SU-DHL-6 (cell line): Measurements from ENCODE around the gene KLHL42.

Source experiments
- H2AFZ ChIP-seq: fragments of 200-600 bp; sonication (generic); 2 replicates; pipeline ENCODE4 v1.6.1; 2014; ENCODE audit warnings: low read depth, mild to moderate bottlenecking, moderate library complexity, mixed read lengths, antibody characterized with exemption, low read length; ENCODE audit not compliant: severe bottlenecking
- H3F3A ChIP-seq: fragments of 200-600 bp; shearing (Covaris generic); 2 replicates; pipeline ENCODE4 v1.6.0; 2016; ENCODE audit warnings: antibody characterized with exemption, mild to moderate bottlenecking; ENCODE audit not compliant: insufficient read depth
- H3K27ac ChIP-seq: fragments of 200-600 bp; sonication (generic); 2 replicates; pipeline ENCODE4 v1.5.1; 2016; ENCODE audit warnings: low read depth, mild to moderate bottlenecking, low read length, moderate library complexity, mixed read lengths
- H3K27me3 ChIP-seq: fragments of 200-600 bp; sonication (generic), shearing (Covaris generic); 2 replicates; pipeline ENCODE4 v1.6.0; 2014; ENCODE audit warnings: mild to moderate bottlenecking, low read length
- H3K36me3 ChIP-seq: fragments of 200-600 bp; sonication (generic); 2 replicates; pipeline ENCODE4 v1.6.1; 2014; ENCODE audit warnings: mild to moderate bottlenecking, low read length, mixed read lengths
- H3K4me2 ChIP-seq: fragments of 300-600, 200-600 bp; shearing (Covaris generic), sonication (generic); 2 replicates; pipeline ENCODE4 v1.6.0; 2014; ENCODE audit warnings: low read length, low read depth, mild to moderate bottlenecking; ENCODE audit not compliant: poor library complexity, severe bottlenecking
- H3K4me3 ChIP-seq: fragments of 200-600 bp; sonication (generic); 2 replicates; pipeline ENCODE4 v1.5.1; 2014; ENCODE audit warnings: antibody characterized with exemption, low read length, mild to moderate bottlenecking, mixed read lengths; ENCODE audit not compliant: insufficient read depth, poor library complexity, severe bottlenecking
- H3K79me2 ChIP-seq: fragments of 200-600 bp; sonication (generic); 2 replicates; pipeline ENCODE4 v1.6.1; 2014; ENCODE audit warnings: mild to moderate bottlenecking, low read length, moderate library complexity; ENCODE audit not compliant: insufficient read depth
- H3K9ac ChIP-seq: fragments of 200-600 bp; sonication (generic); 2 replicates; pipeline ENCODE4 v1.7.0; 2014; ENCODE audit warnings: mild to moderate bottlenecking, low read length
- H3K9me2 ChIP-seq: fragments of 200-600 bp; sonication (generic); replicated peaks from 2 replicates; pipeline ENCODE4 v1.6.1; 2014; ENCODE audit warnings: low read length; ENCODE audit not compliant: insufficient read depth
- H3K9me3 ChIP-seq: fragments of 200-600 bp; sonication (generic); 2 replicates; pipeline ENCODE4 v1.6.1; 2014; ENCODE audit warnings: low read length, mixed read lengths; ENCODE audit not compliant: insufficient read depth
- H4K20me1 ChIP-seq: fragments of 200-600 bp; sonication (generic); 2 replicates; pipeline ENCODE4 v1.6.1; 2014; ENCODE audit warnings: low read depth, mild to moderate bottlenecking, antibody characterized with exemption, low read length, moderate library complexity, mixed read lengths
- CTCF ChIP-seq: fragments of 200-600 bp; sonication (generic); IDR thresholded peaks from one replicate; pipeline ENCODE4 v1.5.1; 2017; ENCODE audit warnings: antibody characterized with exemption, mild to moderate bottlenecking, low read length, moderate library complexity; ENCODE audit not compliant: insufficient read depth, poor library complexity, severe bottlenecking
- EZH2phosphoT487 ChIP-seq: fragments of 200-600 bp; sonication (generic), shearing (Covaris generic); conservative IDR thresholded peaks from 2 replicates; pipeline ENCODE4 v1.6.1; 2018; ENCODE audit warnings: mild to moderate bottlenecking, antibody characterized with exemption, low read length, moderate library complexity, mixed read lengths

The KLHL42 gene

GRCh38 chr12:27794818-27795584 is 15.0 kb downstream of the KLHL42 start:
- TF ChIP-seq EZH2phosphoT487 (no peak), CTCF (no peak)
- no peak overlapping the region for H3K27ac ChIP-seq
- H3K4me2 ChIP-seq, result no peak overlapping the region
- no peak overlapping the region for H2AFZ ChIP-seq
- H3K27me3 ChIP-seq, result no peaks in the 10 kb centered on the region
- no peak overlapping the region for H3K4me3 ChIP-seq
- H3F3A ChIP-seq, result no peaks in the 10 kb centered on the region
- H4K20me1 ChIP-seq, result no peaks in the 10 kb centered on the region
- H3K9me3 ChIP-seq, result no peaks in the 10 kb centered on the region
- no peaks in the 10 kb centered on the region for H3K9me2 ChIP-seq
- H3K79me2 ChIP-seq, result no peaks in the 10 kb centered on the region
- no peak overlapping the region for H3K9ac ChIP-seq
- H3K36me3 ChIP-seq, result peaks cover 19% of the 10 kb centered on the region

- H3K9me3 ChIP-seq, result no peaks in the 10 kb centered on the region
- no peaks in the 10 kb centered on the region for H4K20me1 ChIP-seq
- H3K4me3 ChIP-seq, result no peak overlapping the region
- no peaks in the 10 kb centered on the region for H3K9me2 ChIP-seq
- no peak for TF ChIP-seq EZH2phosphoT487
- no peak for TF ChIP-seq CTCF
- H2AFZ ChIP-seq, result no peak overlapping the region
- peaks cover 19% of the 10 kb centered on the region for H3K36me3 ChIP-seq
- no peak overlapping the region for H3K27ac ChIP-seq
- no peak overlapping the region for H3K9ac ChIP-seq
- H3K79me2 ChIP-seq, result no peaks in the 10 kb centered on the region
- no peaks in the 10 kb centered on the region for H3K27me3 ChIP-seq
- H3F3A ChIP-seq, result no peaks in the 10 kb centered on the region
- H3K4me2 ChIP-seq, result no peak overlapping the region
Observed at GRCh38 chr12:27796128-27796527, 16.1 kb downstream of the KLHL42 start.

- H3K36me3 ChIP-seq, result peaks cover 19% of the 10 kb centered on the region
- H3K9me2 ChIP-seq, result no peaks in the 10 kb centered on the region
- H3K4me3 ChIP-seq, result no peak overlapping the region
Observed at GRCh38 chr12:27797301-27798025, 17.4 kb downstream of the KLHL42 start.

More at GRCh38 chr12:27797301-27798025, 17.4 kb downstream of the KLHL42 start:
- Histone ChIP-seq H3F3A (no peaks in the 10 kb centered on the region), H3K9ac (no peak overlapping the region), H3K27ac (no peak overlapping the region), H3K4me2 (no peak overlapping the region), H3K9me3 (no peaks in the 10 kb centered on the region), H4K20me1 (no peaks in the 10 kb centered on the region), H3K27me3 (no peaks in the 10 kb centered on the region), H3K79me2 (no peaks in the 10 kb centered on the region), H2AFZ (no peak overlapping the region)
- TF ChIP-seq EZH2phosphoT487 (no peak), CTCF (no peak)
